HG02885 (cell line): ENCODE data around the gene PDZD8.
A peak's percentile ranks its signal among the peaks of the same experiment; 100 is the strongest.

Experiments used
- ATAC-seq: cut with Tn5 transposase; IDR thresholded peaks from one replicate; pipeline ENCODE4 v1.9.1; 2021; ENCODE audit warnings: mild to moderate bottlenecking; ENCODE audit not compliant: unreplicated experiment, poor library complexity

The PDZD8 gene

DNA sequence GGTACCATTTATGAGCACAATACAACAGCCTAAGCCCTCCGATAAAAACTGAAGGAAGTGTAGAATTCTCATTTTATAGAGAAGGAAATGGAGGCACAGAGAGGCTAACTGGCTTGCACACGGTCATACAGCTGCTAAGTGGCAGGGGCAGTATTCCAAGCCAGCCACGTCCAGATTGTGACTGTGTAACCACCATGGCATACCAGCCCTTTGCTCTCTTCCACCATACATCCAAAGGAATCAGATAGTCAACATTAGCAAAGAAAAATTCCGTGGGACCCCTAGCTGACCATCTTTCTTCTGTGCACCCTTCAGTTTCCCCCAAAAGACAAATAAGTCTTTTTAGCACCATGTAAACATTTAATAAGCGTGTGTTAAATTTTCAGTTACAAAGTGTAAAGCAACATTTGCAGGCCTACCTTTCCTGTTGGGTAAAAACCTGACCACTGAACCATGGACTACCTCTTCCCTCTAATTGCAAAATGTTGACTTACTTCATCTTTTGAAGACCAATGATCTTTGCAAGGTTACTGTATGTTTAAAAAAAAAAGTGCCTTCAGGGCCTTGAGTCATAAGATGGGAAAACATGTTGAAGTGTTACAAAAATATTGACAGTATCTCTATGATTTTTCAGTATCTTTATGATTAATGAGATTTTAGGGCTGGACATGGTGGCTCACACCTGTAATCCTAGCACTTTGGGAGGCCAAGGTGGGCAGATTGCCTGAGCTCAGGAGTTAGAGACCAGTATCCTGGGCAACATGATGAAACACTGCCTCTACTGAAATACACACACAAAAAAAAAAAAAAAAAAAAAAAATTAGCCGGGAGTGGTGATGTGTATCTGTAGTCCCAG lies 24.3 kb upstream of the PDZD8 start:
- no peak for ATAC-seq

DNA sequence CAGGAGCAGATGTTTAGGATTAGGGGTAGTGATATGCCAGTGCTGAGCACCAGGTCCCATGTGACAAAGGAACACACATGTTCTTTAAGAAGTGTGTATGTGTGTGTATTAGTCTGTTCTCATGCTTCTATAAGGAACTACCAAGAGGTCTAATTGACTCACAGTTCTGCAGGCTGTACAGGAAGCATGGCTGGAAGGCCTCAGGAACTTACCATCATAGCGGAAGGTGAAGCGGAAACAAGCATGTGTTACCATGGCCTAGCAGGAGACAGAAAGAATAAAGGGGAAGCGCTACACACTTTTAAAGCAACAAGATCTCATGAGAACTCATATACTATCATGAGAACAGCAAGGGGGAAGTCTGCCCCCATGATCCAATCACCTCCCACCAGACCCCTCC lies 22.8 kb upstream of the PDZD8 start:
- no peak for ATAC-seq

DNA sequence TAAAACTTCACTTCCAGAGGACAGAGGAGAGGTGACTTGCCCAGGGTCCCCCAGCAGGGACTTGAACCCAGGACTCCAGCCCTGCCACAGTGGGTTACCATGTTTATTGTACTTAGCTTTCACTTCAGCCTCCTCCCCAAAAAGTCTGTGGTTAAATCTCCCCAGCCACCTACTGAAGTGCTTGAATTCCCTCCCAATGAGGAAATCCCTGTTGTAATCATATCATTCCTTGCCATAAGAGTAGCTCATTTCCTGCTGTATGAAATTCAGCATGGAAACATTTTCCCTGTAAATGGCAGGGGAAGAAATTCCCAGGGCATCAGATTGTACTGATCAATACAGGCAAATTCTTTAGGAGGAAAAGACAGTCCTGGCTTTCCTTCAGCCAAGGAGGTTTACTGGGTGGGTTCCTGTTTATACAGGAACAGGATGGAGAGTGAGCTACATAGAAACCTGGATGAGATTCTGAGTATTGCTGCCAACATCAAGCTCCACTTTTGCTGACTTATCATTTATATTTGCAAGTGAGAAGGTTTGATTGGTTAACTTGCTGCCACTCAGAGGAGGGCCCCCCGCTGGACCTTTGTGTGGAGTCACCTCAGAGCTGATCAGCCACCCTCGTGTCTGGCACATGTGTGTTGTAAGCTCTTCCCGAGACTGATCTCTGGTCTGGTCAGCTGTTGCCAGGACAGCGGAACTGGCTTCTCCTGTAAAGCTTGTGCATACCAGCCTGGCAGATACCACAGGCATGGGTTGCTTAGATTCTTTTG lies 16.4 kb upstream of the PDZD8 start:
- no peak for ATAC-seq

DNA sequence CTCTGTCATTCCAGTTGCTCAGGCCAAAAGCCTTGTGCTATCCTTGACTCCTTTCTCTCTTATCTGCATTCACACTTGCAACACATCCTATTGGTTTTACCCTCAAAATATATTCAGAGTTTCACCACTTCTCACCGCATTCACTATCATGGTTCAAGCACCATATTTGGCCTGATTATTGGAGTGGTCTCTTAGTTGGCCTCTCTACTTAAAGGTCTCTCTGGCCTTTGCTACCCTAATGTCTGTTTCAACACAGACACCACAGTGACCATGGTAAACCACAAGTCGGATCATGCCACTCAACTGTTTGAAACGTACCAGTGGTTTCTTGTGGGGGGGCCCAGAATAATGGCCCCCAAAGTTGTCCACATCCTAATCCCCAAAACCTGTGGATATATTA lies 15.2 kb upstream of the PDZD8 start:
- ATAC-seq: no peak

DNA sequence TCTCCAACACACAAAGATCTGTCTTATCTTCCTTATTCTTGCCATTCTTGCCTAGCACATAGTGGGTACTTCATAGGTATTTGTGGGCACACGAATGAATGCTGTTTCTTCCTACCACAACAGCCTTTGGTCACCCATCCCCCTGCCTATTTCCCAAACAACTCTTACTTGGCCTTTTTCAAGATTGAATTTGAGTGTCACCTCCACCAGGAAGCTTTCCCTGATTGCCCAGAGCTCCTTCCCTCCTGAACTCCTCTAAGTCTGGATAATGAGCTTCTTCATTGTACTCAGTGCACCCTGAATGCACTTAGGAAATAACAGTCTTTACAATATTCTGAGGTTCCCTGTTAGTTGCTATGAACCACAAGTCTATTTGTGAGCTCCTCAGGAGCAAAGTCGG lies 11.6 kb upstream of the PDZD8 start:
- ATAC-seq: no peak

DNA sequence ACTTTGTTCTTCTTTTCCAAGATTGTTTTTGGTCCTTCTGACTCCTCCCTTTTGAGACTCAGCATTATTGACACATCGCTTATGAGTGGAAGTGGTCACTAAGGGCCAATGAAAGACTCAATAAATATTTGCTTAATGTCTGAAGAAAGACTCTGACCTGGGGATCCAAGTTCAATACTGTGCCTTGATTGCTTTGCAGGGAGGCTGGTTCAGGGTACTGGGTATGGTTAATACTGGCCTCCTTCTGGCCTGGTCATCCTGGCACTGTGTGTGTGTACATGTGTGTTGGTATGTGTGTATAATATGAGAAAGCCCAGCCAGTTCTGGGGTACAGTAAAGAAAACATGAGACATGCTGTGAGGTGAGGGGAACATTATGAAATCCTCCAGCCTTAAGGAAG lies 7.6 kb upstream of the PDZD8 start:
- ATAC-seq: no peak

DNA sequence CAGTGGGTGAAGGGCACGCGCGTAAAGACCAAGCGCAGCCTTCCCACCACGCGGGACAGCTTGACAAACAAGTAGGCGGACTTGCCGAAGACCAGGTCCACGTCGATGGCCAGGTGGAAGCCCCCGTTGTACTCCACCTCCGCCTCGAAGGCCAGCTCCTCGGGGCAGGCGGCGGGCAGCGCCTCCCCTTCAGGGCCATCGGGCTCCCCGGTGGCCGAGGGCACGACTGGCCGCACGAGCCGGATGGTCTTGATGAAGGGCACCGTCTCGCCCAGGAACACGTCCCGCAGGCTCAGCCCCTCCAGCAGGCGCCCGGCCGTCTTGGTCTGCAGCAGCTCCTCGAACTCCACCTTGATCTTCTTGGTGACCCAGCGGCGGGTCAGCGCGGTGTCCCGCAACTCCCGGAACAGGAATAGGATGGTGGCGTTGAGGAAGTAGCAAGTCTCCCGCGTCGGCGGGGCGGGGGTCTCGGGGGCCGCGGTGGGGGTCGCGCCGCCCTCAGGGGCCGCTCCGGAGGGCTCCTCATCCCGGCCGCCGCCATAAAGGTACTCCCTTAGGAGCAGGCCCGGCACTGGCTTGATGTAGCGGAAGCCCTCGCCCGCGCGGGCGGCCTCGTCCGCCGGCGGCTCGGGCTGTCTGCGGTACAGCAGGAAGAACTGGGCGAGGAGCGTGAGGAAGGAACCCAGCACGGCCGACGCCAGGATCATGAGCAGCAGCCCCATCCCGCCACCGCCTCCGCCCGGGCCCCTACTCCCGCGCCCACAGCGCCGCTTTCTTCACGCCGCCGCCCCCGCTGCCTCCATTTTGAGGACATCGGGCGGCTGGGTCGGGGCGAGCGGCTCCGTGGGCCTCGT lies 507 bp downstream of the PDZD8 start:
- ATAC-seq: peak; percentile 36

DNA sequence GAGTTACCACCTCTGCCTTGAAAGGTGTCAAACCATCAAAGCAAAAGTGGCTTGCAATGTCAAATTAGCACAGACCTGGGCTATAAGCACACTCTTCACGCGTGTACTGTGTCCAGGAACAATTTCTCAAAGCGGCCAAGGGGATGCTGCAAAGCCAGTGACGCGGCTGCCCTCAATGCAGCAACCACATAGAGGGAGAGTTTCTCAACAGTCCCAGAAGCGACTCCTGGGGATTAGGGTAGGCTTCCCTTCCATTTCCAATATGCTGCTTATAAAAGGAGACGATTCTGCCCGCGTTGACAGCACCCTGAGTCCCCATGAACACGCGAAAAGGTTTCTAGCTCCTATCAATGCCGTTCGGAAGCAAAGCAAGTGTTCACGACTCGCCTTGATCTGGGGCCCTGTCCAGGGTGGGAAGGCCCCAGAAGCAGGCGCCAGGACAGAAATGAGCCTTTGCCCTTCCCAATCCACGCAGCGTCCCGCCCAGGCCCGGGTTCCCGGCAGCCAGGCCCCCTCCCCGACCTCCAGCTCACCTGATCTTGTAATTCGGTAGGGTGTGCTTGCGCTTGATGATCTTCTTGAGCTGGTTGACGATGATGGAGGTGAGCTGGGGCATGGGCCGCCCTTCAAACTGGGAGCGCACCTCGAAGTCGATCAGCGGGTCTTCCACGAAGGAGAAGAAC lies 1.3 kb downstream of the PDZD8 start:
- peak; percentile 28 for ATAC-seq

DNA sequence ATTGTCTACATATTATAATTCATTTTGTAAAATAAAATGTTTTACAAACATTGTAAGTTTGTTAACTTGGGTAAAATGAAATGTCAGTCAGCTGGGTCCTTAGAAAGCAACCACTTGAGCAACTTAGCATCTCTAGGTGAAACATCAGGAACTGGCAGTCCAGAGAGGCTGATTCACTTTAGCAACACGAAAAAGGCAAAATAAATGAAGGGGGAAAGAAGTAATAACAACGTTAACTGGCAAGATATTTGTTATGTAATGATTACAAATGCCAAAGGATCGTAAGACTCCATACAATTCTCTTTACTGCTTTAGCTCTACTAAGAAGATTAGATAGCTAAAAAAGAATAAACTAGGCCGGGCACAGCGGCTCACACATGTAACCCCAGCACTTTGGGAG lies 5.0 kb downstream of the PDZD8 start:
- ATAC-seq: no peak

DNA sequence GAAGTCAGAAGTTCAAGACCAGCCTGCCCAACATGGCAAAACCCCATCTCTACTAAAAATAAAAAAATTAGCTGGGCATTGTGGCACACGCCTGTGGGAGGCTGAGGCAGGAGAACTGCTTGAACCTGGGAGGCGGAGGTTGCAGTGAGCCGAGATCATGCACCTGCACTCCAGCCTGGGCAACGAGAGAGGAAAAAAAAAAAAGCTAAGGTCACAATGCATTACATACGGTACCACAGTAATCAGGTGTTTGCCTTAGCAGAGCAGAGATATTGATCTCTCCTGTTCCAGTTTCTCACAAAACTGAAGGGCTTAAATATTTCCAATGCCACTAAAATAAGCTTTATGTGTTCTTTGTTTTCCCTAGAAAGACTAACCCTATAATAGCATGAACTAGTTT lies 7.5 kb downstream of the PDZD8 start:
- no peak for ATAC-seq

DNA sequence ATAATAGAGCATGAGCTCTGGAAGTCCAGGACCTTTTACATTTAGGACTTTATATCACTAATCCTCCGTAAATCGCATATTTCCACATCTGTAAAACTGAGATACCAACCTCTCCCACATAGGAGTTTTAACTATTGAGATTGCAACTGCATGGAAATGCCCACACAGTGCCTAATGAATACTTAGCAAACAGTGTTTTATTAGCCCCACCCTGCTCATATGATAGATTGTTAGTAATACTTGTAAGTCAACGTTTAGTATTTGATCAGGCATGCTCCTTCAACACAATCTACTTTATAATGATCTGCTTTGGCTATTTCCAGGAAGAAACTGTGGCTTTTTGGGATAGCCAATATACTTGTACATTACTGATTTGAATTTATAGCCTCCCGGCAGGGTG lies 8.5 kb downstream of the PDZD8 start:
- ATAC-seq: no peak

DNA sequence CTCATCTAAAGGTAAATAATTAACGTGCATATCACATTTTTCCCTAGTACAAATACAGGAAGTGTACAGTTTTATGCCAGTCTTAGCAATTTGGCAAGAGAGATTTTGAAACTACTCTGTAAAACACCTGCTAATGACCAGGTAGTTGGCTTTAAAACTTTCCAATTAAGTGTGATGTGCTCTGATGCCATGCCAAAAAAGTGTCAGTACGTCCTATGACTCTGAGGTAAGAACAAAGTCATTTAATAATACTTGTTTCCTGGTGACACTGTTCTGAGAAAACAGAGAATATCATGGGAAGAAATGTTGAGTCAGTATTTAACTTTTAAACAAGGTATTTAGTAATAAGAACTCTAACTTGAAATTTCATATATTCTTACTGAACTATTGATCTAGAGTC lies 9.6 kb downstream of the PDZD8 start:
- ATAC-seq: no peak

DNA sequence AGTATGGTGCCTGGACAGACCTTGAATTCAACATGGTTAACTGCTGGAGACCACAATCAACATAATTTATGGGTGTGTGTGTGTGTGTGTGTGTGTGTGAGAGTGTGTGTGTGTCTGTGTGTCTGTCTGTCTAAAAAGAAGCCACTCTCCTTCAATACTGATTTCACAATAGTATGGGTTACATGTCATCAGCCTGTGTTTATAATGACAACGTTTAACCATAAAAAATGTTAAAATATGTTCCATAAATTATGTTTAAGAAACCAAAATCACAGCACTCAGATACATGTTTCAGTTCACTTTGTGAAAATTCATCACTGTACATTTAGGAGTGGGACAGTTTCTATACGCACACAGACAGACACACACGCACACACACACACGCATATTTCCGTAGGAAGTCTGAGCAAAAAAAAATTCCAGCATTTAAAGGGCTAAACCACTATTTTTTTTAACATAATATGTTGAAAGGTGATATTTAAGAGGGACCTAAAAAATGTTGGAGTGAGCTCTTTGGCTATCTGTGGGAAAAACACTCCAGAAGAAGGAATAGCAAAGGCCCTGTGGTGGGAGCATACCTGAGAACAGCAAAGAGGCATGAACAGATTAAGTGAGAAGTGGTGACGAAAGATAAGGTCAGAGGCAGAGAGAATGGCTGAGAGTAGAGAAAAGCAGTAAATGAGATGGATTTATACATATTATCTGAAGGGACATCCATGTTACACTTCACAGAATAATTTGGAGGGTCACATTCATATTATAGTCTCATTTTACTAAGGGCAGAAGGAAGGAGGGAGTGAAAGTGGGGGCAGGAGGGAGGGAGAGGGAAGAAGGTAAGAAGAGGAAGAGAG lies 10.9 kb downstream of the PDZD8 start:
- no peak for ATAC-seq

DNA sequence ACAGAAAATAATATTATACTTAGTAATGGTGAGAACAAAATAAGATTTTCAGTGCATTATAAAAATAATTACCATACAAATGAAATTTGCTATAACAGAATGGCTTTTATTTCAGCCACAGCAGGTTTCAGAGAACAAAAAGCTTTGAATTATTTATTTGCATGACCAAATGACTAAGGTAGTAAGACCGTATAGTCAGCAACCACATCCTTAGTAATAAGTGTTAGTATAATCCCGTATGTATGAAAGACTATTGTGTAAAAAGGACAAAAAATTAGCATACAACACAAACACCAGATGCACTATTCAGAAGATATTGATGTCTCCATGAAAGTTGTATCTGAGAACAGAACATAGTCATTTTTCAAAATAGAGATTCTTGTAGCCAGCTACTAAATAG lies 12.2 kb downstream of the PDZD8 start:
- peak; percentile 66 for ATAC-seq

DNA sequence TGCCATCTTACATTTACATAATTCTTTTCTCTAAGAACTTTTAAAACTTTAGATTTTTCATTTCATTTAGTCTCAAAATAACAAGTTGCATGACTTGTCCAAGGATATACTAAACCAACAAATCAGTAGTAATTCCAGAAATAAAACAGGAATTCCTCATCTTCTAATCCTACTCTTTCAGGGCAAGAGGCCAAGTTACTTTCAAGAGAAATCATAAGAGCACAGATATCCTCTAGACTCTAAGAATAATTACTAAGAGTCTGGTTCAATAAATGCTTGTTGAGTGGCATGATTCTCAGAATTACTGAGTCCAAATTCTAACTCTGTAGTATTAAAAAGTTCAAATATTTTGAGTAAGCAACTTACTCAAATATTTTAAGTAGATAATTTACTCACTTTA lies 12.9 kb downstream of the PDZD8 start:
- no peak for ATAC-seq

DNA sequence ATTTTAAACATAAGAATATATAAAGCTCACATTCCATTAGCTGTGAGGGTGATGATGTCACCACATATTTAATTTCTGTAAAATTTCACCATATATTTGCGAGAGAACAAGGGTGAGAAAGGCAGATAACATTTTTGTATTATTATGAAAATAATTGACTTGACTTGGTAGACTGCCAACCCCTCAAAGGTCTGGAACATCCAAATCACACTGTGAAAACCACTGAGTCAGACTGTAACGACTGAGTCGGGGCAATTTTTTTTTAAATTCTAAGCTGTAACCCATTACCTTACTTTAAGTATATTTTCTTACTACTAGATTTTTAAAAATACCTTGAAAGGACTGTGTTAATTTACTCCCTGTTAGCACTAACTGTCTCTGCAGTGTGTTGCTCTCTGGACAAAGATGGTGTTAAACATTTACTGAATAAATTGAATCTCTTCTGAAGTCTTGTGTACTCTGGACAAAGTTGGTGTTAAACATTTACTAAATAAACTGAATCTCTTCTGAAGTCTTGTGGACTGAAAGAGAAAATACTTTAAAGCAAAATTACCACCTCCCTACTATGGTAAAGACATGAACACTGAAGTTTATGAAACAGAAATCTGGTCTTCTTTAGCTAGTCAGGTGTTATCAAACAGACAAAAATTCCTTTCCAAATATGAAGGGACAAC lies 14.1 kb downstream of the PDZD8 start:
- ATAC-seq: no peak

DNA sequence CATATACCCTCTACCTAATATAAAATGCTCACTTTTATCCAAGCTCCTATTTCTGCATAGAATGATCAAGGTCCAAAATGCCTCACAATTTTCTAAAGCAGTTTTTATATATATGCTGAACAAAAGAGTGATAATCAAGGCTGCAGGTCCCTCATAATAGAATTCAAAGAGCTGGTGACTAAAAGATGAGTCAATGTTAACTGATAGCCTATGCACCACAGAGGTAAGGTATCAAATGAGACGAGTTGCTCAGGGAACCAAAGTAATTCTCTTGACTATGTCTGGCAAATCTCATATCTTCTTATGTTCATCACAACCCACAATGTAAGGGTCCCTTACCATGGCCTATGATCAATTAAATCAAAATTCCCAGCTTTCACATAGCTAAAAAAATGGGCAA lies 15.2 kb downstream of the PDZD8 start:
- ATAC-seq: no peak

DNA sequence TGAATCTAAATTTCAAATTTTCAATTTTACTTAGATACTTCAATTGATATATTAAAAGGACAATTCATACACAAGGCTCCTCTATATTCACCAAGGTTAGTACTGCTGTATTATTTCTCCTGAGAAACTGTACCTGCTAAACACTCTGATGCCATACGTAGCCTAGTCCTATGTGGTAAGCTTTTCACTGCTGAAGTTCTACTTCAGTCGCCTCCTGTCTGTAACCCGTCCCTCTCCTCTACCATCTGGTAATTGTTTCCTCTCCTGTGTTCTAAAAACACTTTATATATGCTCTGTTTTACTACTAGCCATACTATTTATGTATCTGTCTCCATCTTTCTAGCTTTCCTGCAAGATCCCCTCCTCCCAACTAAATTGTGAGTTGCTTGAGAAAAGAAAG lies 20.2 kb downstream of the PDZD8 start:
- no peak for ATAC-seq

DNA sequence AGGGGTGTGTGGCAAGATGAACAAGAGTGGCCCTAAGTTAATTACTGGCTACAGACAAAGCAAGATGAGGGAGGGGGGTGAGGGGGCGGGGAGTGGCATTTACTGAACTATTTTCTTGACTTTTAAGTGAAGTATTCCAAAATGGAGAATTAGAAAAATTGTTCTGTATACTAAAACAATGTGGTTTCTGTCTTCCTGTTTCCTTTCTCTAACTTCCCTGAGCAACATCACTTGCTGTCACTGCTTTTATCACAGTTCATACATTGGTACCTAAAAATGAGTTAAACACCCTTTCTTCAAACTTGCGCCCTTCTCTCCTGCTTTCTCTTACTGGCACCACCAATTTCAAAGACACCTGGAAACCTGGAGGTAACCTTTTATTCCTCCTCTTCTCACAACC lies 21.6 kb downstream of the PDZD8 start:
- no peak for ATAC-seq
